Measurements from ENCODE around the gene HCN3. TPM values are rescaled to one million over a fixed set of nuclear protein-coding genes. Genes with fewer than 3 reads are reported as not detected.

HCN3 gene
- total and polyA plus RNA-seq, 2 of the 13 experiments (the other 11 are each of a cell fraction or from before 2014, with no cell fraction given): 2.4 to 10.2 TPM

DNA sequence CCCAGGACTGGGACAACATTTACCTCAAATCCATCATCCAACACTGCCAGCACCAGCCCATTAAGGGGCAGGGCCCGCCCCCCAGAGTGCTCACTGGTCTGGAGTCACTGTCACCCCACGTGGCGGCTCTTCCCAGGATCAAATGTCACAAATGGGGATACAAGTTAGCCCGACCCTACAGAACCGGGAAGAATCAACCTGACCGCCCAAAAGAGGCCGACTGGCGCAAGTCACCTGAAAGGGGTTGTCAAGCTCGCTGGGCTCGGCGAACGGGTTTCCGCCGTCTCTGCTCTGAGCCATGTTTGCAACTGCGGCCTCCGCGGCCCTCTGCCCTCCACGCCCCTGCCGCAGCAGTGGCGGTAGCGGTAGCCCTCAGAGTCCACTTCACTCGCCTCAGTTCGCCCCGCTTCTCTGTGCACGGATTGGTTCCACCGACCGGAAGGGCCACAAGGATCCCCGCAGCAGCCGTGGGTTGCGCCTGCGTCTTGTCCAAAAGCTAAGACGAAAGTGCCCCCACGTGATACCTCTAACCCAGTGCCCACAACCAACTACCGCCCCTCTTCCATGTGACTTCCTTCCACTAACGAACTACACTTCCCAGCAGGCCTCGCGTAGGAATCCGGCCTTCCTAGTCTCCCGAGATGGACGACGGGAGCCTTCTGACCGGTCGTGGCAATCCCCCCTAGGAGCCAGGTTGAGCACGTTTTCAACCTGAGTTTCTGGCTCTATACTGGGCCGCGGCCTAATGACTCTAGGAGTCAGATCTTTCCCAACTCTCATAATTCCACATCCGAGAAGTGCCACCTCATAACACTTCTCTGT lies 15.2 kb upstream of the HCN3 start, which contains the start of gene SCAMP3 (continued):
- TF ChIP-seq, protein P1, sequence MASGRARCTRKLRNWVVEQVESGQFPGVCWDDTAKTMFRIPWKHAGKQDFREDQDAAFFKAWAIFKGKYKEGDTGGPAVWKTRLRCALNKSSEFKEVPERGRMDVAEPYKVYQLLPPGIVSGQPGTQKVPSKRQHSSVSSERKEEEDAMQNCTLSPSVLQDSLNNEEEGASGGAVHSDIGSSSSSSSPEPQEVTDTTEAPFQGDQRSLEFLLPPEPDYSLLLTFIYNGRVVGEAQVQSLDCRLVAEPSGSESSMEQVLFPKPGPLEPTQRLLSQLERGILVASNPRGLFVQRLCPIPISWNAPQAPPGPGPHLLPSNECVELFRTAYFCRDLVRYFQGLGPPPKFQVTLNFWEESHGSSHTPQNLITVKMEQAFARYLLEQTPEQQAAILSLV (CRISPR knock-in tag; IDR thresholded peaks at IDR 0.05; ENCODE audit: borderline replicate concordance): peak; percentile 78; the same call in 1 of the 2 replicates
- peak; percentile 89 for TF ChIP-seq CREM (IDR thresholded peaks at IDR 0.05)
- TF ChIP-seq CREM (CRISPR knock-in tag; IDR thresholded peaks at IDR 0.05): no peak
- TF ChIP-seq, protein P2, sequence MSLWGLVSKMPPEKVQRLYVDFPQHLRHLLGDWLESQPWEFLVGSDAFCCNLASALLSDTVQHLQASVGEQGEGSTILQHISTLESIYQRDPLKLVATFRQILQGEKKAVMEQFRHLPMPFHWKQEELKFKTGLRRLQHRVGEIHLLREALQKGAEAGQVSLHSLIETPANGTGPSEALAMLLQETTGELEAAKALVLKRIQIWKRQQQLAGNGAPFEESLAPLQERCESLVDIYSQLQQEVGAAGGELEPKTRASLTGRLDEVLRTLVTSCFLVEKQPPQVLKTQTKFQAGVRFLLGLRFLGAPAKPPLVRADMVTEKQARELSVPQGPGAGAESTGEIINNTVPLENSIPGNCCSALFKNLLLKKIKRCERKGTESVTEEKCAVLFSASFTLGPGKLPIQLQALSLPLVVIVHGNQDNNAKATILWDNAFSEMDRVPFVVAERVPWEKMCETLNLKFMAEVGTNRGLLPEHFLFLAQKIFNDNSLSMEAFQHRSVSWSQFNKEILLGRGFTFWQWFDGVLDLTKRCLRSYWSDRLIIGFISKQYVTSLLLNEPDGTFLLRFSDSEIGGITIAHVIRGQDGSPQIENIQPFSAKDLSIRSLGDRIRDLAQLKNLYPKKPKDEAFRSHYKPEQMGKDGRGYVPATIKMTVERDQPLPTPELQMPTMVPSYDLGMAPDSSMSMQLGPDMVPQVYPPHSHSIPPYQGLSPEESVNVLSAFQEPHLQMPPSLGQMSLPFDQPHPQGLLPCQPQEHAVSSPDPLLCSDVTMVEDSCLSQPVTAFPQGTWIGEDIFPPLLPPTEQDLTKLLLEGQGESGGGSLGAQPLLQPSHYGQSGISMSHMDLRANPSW (CRISPR knock-in tag; IDR thresholded peaks at IDR 0.05; ENCODE audit: borderline replicate concordance): no peak
- TF ChIP-seq, protein P3, sequence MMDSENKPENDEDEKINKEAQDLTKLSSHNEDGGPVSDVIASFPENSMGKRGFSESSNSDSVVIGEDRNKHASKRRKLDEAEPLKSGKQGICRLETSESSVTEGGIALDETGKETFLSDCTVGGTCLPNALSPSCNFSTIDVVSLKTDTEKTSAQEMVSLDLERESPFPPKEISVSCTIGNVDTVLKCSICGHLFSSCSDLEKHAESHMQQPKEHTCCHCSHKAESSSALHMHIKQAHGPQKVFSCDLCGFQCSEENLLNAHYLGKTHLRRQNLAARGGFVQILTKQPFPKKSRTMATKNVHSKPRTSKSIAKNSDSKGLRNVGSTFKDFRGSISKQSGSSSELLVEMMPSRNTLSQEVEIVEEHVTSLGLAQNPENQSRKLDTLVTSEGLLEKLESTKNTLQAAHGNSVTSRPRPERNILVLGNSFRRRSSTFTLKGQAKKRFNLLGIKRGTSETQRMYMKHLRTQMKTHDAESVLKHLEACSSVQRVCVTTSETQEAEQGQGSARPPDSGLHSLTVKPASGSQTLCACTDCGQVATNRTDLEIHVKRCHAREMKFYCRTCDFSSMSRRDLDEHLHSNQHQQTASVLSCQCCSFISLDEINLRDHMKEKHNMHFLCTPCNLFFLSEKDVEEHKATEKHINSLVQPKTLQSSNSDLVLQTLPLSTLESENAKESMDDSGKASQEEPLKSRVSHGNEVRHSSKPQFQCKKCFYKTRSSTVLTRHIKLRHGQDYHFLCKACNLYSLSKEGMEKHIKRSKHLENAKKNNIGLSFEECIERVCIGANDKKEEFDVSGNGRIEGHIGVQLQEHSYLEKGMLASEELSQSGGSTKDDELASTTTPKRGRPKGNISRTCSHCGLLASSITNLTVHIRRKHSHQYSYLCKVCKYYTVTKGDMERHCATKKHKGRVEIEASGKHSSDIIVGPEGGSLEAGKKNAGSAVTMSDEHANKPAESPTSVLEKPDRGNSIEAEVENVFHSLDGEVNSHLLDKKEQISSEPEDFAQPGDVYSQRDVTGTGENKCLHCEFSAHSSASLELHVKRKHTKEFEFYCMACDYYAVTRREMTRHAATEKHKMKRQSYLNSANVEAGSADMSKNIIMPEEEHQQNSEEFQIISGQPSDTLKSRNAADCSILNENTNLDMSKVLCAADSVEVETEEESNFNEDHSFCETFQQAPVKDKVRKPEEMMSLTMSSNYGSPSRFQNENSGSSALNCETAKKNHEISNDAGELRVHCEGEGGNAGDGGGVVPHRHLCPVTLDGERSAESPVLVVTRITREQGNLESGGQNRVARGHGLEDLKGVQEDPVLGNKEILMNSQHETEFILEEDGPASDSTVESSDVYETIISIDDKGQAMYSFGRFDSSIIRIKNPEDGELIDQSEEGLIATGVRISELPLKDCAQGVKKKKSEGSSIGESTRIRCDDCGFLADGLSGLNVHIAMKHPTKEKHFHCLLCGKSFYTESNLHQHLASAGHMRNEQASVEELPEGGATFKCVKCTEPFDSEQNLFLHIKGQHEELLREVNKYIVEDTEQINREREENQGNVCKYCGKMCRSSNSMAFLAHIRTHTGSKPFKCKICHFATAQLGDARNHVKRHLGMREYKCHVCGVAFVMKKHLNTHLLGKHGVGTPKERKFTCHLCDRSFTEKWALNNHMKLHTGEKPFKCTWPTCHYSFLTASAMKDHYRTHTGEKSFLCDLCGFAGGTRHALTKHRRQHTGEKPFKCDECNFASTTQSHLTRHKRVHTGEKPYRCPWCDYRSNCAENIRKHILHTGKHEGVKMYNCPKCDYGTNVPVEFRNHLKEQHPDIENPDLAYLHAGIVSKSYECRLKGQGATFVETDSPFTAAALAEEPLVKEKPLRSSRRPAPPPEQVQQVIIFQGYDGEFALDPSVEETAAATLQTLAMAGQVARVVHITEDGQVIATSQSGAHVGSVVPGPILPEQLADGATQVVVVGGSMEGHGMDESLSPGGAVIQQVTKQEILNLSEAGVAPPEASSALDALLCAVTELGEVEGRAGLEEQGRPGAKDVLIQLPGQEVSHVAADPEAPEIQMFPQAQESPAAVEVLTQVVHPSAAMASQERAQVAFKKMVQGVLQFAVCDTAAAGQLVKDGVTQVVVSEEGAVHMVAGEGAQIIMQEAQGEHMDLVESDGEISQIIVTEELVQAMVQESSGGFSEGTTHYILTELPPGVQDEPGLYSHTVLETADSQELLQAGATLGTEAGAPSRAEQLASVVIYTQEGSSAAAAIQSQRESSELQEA (CRISPR knock-in tag; IDR thresholded peaks at IDR 0.05; ENCODE audit: not compliant biosample characterization): no peak
- no peak for TF ChIP-seq TP53 (CRISPR knock-in tag; conservative IDR thresholded peaks at IDR 0.05)
- TF ChIP-seq CBX5 (CRISPR knock-in tag; IDR thresholded peaks at IDR 0.05; ENCODE audit: borderline replicate concordance): peak; percentile 46; the same call in 1 of the 2 replicates
- peak; percentile 69 for TF ChIP-seq ZSCAN9 (CRISPR knock-in tag; IDR thresholded peaks at IDR 0.05; ENCODE audit: borderline replicate concordance)
- peak; percentile 66; the same call in 1 of the 2 replicates for TF ChIP-seq PRMT3 (CRISPR knock-in tag; IDR thresholded peaks at IDR 0.05; ENCODE audit: borderline replicate concordance, low read depth)
- TF ChIP-seq, protein P4, sequence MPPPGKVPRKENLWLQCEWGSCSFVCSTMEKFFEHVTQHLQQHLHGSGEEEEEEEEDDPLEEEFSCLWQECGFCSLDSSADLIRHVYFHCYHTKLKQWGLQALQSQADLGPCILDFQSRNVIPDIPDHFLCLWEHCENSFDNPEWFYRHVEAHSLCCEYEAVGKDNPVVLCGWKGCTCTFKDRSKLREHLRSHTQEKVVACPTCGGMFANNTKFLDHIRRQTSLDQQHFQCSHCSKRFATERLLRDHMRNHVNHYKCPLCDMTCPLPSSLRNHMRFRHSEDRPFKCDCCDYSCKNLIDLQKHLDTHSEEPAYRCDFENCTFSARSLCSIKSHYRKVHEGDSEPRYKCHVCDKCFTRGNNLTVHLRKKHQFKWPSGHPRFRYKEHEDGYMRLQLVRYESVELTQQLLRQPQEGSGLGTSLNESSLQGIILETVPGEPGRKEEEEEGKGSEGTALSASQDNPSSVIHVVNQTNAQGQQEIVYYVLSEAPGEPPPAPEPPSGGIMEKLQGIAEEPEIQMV (CRISPR knock-in tag; IDR thresholded peaks at IDR 0.05; ENCODE audit: low read depth): 0 out of 2 replicates have a peak, but pooled peaks have one; percentile 14
- TF ChIP-seq HNRNPK (IDR thresholded peaks at IDR 0.05; ENCODE audit: low read depth, low read length, poor library complexity, severe bottlenecking): no peak
- peak; percentile 69; the same call in 1 of the 2 replicates for TF ChIP-seq ARHGAP35 (CRISPR knock-in tag; IDR thresholded peaks at IDR 0.05; ENCODE audit: borderline replicate concordance)
- no peak for TF ChIP-seq ZNF20 (CRISPR knock-in tag; IDR thresholded peaks at IDR 0.05)
- peak; percentile 54; the same call in 1 of the 2 replicates for TF ChIP-seq KMT2A (CRISPR knock-in tag; IDR thresholded peaks at IDR 0.05)
